Neural cell (in vitro differentiated cells): Measurements from ENCODE around the gene SMARCAD1. TPM values are rescaled to one million over a fixed set of nuclear protein-coding genes. Genes with fewer than 3 reads are reported as not detected.

ENCODE experiments used
- H2AFZ ChIP-seq: fragments of 200-600, 300-800 bp; sonication (generic), shearing (Covaris generic); 2 replicates; pipeline ENCODE4 v1.6.0; 2014; ENCODE audit warnings: low read depth, mild to moderate bottlenecking, antibody characterized with exemption, low read length, moderate library complexity
- H3F3A ChIP-seq: fragments of 200-600 bp; shearing (Covaris generic); 2 replicates; pipeline ENCODE4 v1.6.1; 2016; ENCODE audit warnings: mild to moderate bottlenecking, moderate library complexity, mixed read lengths, antibody characterized with exemption, low read length; ENCODE audit not compliant: insufficient read depth, poor library complexity, severe bottlenecking
- H3K27ac ChIP-seq: fragments of 200-600, 300-800 bp; sonication (generic), shearing (Covaris generic); 2 replicates; pipeline ENCODE4 v1.5.1; 2014; ENCODE audit warnings: mild to moderate bottlenecking, low read length, moderate library complexity
- H3K27me3 ChIP-seq: fragments of 300-800, 200-600 bp; sonication (generic), shearing (Covaris generic); 2 replicates; pipeline ENCODE4 v1.6.0; 2014; ENCODE audit warnings: mild to moderate bottlenecking, low read depth, low read length, moderate library complexity; ENCODE audit not compliant: insufficient read depth
- H3K36me3 ChIP-seq: fragments of 300-800, 200-600 bp; sonication (generic), shearing (Covaris generic); 2 replicates; pipeline ENCODE4 v1.5.1; 2014; ENCODE audit warnings: mild to moderate bottlenecking, antibody characterized with exemption, low read length, moderate library complexity; ENCODE audit not compliant: insufficient read depth
- H3K4me2 ChIP-seq: fragments of 300-800, 200-600 bp; sonication (generic), shearing (Covaris generic); 2 replicates; pipeline ENCODE4 v1.6.0; 2014; ENCODE audit warnings: mild to moderate bottlenecking, low read length
- H3K4me3 ChIP-seq: fragments of 300-800, 200-600 bp; sonication (generic), shearing (Covaris generic); 2 replicates; pipeline ENCODE4 v1.5.1; 2014; ENCODE audit warnings: mild to moderate bottlenecking, low read length, moderate library complexity
- H3K79me2 ChIP-seq: fragments of 200-600 bp; shearing (Covaris generic); replicated peaks from 2 replicates; pipeline ENCODE4 v1.6.0; 2014; ENCODE audit warnings: mild to moderate bottlenecking, low read length, moderate library complexity; ENCODE audit not compliant: insufficient read depth
- H3K9ac ChIP-seq: fragments of 300-800, 200-600 bp; sonication (generic), shearing (Covaris generic); 2 replicates; pipeline ENCODE4 v1.6.1; 2016; ENCODE audit warnings: mild to moderate bottlenecking, low read length, mixed read lengths
- H3K9me2 ChIP-seq: fragments of 200-600 bp; shearing (Covaris generic); 2 replicates; pipeline ENCODE4 v1.6.1; 2016; ENCODE audit warnings: mild to moderate bottlenecking, low read length, mixed read lengths; ENCODE audit not compliant: insufficient read depth
- H3K9me3 ChIP-seq: fragments of 200-600, 300-800 bp; sonication (generic), shearing (Covaris generic); 2 replicates; pipeline ENCODE4 v1.6.1; 2016; ENCODE audit warnings: mild to moderate bottlenecking, mixed run types, low read length, moderate library complexity, mixed read lengths
- H4K20me1 ChIP-seq: fragments of 200-600 bp; shearing (Covaris generic); 2 replicates; pipeline ENCODE4 v1.6.1; 2016; ENCODE audit warnings: mild to moderate bottlenecking, mixed run types; ENCODE audit not compliant: insufficient read depth
- EP300 ChIP-seq: fragments of 450-650 bp; conservative IDR thresholded peaks from 2 replicates; pipeline ENCODE4 v1.6.1; 2014; ENCODE audit warnings: antibody characterized with exemption, mild to moderate bottlenecking, moderate library complexity; ENCODE audit not compliant: poor library complexity, severe bottlenecking
- EZH2 ChIP-seq: fragments of 200-600, 300-800 bp; shearing (Covaris generic), sonication (generic); IDR thresholded peaks from 2 replicates; pipeline ENCODE4 v1.6.1; 2014; ENCODE audit warnings: antibody characterized with exemption, low read length, borderline replicate concordance, mild to moderate bottlenecking; ENCODE audit not compliant: insufficient read depth, poor library complexity, severe bottlenecking
- MXI1 ChIP-seq: fragments of 450-650 bp; conservative IDR thresholded peaks from 2 replicates; pipeline ENCODE4 v1.6.1; 2014; ENCODE audit warnings: antibody characterized with exemption, mild to moderate bottlenecking; ENCODE audit not compliant: poor library complexity, severe bottlenecking
- POLR2AphosphoS5 ChIP-seq: IDR thresholded peaks from 2 replicates; pipeline ENCODE4 v1.6.1; 2012
- RAD21 ChIP-seq: fragments of 450-650 bp; conservative IDR thresholded peaks from 2 replicates; pipeline ENCODE4 v1.6.1; 2014; ENCODE audit warnings: antibody characterized with exemption, mild to moderate bottlenecking, moderate library complexity
- REST ChIP-seq: IDR thresholded peaks from 2 replicates; pipeline ENCODE4 v1.6.1; 2012; ENCODE audit warnings: borderline replicate concordance
- SMC3 ChIP-seq: fragments of 450-650 bp; conservative IDR thresholded peaks from 2 replicates; pipeline ENCODE4 v1.6.1; 2014; ENCODE audit warnings: antibody characterized with exemption, mild to moderate bottlenecking, moderate library complexity; ENCODE audit not compliant: poor library complexity
- TAF1 ChIP-seq: IDR thresholded peaks from 2 replicates; pipeline ENCODE4 v1.6.1; 2012; ENCODE audit warnings: low read depth
- polyA plus RNA-seq: library from polyadenylated mRNA; depleted of rRNA; stranded (reverse); fragments of >200 nt; gene quantifications from 2 replicates; pipeline ENCODE4 v1.2.3, GENCODE V29; 2014
- TF ChIP-seq, protein P1 (sequence below): fragments of 450-650 bp; IDR thresholded peaks from 2 replicates; pipeline ENCODE4 v1.5.1; 2014; ENCODE audit warnings: antibody characterized with exemption, mild to moderate bottlenecking, moderate library complexity; ENCODE audit not compliant: poor library complexity, severe bottlenecking

Gene SMARCAD1
- polyA plus RNA-seq, 1 donor from 2014 or later, result 129 TPM

DNA sequence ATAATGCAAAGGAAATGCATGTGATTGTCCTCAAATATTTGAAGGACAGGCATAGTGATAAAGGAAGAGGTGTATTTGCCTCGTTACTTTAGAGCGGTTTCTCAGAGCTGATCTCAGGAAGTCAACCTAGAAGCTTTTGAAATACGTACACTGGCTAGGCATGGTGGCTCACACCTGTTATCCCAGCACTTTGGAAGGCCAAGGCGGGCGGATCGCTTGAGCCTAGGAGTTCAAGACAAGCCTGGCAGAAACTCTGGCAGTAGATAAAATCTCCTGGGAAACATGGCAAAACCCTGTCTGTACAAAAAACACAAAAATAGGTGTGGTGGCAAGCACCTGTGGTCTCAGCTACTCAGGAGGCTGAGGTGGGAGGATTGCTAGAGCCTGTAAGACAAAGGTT, 24.9 kb downstream of the SMARCAD1 start:
- H3K27me3 ChIP-seq, result no peaks in the 10 kb centered on the region
- no peak overlapping the region for H3K27ac ChIP-seq
- no peaks in the 10 kb centered on the region for H3K9me3 ChIP-seq
- H3K9me2 ChIP-seq, result no peaks in the 10 kb centered on the region
- no peaks in the 10 kb centered on the region for H3F3A ChIP-seq
- H3K4me2 ChIP-seq, result no peak overlapping the region
- H3K4me3 ChIP-seq, result no peak overlapping the region
- no peak overlapping the region for H2AFZ ChIP-seq
- no peak overlapping the region for H3K9ac ChIP-seq
- peaks cover 10% of the 10 kb centered on the region for H3K79me2 ChIP-seq
- peaks cover 13% of the 10 kb centered on the region for H3K36me3 ChIP-seq
- H4K20me1 ChIP-seq, result no peaks in the 10 kb centered on the region
- TF ChIP-seq EZH2 (no peak), EP300 (no peak), MXI1 (no peak), REST (no peak), SMC3 (no peak), TAF1 (no peak), POLR2AphosphoS5 (no peak), RAD21 (no peak)
- TF ChIP-seq, protein P1, sequence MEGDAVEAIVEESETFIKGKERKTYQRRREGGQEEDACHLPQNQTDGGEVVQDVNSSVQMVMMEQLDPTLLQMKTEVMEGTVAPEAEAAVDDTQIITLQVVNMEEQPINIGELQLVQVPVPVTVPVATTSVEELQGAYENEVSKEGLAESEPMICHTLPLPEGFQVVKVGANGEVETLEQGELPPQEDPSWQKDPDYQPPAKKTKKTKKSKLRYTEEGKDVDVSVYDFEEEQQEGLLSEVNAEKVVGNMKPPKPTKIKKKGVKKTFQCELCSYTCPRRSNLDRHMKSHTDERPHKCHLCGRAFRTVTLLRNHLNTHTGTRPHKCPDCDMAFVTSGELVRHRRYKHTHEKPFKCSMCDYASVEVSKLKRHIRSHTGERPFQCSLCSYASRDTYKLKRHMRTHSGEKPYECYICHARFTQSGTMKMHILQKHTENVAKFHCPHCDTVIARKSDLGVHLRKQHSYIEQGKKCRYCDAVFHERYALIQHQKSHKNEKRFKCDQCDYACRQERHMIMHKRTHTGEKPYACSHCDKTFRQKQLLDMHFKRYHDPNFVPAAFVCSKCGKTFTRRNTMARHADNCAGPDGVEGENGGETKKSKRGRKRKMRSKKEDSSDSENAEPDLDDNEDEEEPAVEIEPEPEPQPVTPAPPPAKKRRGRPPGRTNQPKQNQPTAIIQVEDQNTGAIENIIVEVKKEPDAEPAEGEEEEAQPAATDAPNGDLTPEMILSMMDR, result no peak

DNA sequence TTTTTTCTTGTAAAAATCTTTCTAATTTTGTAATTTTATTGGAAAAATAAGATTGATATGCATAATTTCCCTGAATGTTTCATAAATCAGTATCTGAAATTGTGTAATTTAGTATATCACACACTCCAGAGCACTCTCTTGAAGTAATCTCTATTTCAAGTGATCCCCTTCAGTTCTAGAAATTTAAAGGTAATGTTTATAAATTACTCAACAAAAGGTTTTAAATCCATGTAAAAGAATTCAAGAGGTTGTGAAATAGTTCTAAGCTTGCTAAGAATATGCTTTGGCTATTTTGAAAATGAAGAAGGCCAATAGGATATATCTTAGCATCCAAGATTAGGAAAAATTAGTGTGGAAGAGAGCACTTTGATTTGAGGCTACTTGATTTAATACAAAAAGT, 28.2 kb downstream of the SMARCAD1 start:
- Histone ChIP-seq H3K9me3 (no peaks in the 10 kb centered on the region), H3K36me3 (peaks cover 9% of the 10 kb centered on the region), H4K20me1 (no peaks in the 10 kb centered on the region), H3K4me2 (no peak overlapping the region), H3K9ac (no peak overlapping the region), H2AFZ (no peak overlapping the region), H3K9me2 (no peaks in the 10 kb centered on the region), H3K27me3 (no peaks in the 10 kb centered on the region), H3K27ac (no peak overlapping the region), H3K79me2 (no peaks in the 10 kb centered on the region), H3F3A (no peaks in the 10 kb centered on the region), H3K4me3 (no peak overlapping the region)
- TF ChIP-seq RAD21 (no peak), MXI1 (no peak), REST (no peak), POLR2AphosphoS5 (no peak), EZH2 (no peak), SMC3 (no peak), TAF1 (no peak), EP300 (no peak)
- TF ChIP-seq, protein P1, result no peak
